HG02763 (cell line): ENCODE measurements around the gene ZNF765.
"Not testable (repeated sequence)": the region's sequence is repeated elsewhere in the genome, so short reads cannot be mapped to it uniquely, and the experiment has no call there.

Source experiments
- ATAC-seq: cut with Tn5 transposase; IDR thresholded peaks from one replicate; pipeline ENCODE4 v1.9.1; 2021; ENCODE audit warnings: mild to moderate bottlenecking, moderate library complexity; ENCODE audit not compliant: unreplicated experiment

Gene ZNF765

GRCh38 chr19:53475470-53475869 is 80.5 kb downstream of the ZNF765 start:
- not testable (repeated sequence) for ATAC-seq
